Heart right ventricle (tissue), 16 donors: ENCODE results near the gene CTNNAL1. TPM values are rescaled to one million over a fixed set of nuclear protein-coding genes. Genes with fewer than 3 reads are reported as not detected.

Source experiments
- ATAC-seq, 8 donors: fragments of 200-7000 bp; cut with Tn5 transposase; one replicate each; pipeline ENCODE4 v1.9.1; 2020; ENCODE audit warnings: mild to moderate bottlenecking in 8 of 8, moderate library complexity in 8 of 8, moderate number of reproducible peaks in 1 of 8
- DNase-seq, 2 donors: peaks; one replicate each; pipeline ENCODE4 v3.0.0-alpha.2; 2020
- H3K27ac ChIP-seq, 10 donors: fragments of 200-600 bp; sonication (generic) in 2 of 10; one replicate each; pipeline versions ENCODE4 v1.5.0 to v1.8.0; 2020 to 2022; ENCODE audit warnings: mild to moderate bottlenecking in 3 of 10
- H3K27me3 ChIP-seq, 7 donors: fragments of 200-600 bp; one replicate each; pipeline ENCODE4 v1.8.0; 2021 to 2022; ENCODE audit warnings: mild to moderate bottlenecking in 2 of 7
- H3K36me3 ChIP-seq, 9 donors: fragments of 200-600 bp; sonication (generic) in 1 of 9; one replicate each; pipeline versions ENCODE4 v1.5.0 to v1.8.0; 2020 to 2022; ENCODE audit warnings: mild to moderate bottlenecking in 2 of 9
- H3K4me1 ChIP-seq, 9 donors: fragments of 200-600 bp; sonication (generic) in 1 of 9; one replicate each; pipeline versions ENCODE4 v1.5.0 to v1.8.0; 2020 to 2022; ENCODE audit warnings: mild to moderate bottlenecking in 4 of 9
- H3K4me3 ChIP-seq, 10 donors: fragments of 200-600 bp; sonication (generic) in 2 of 10; one replicate each; pipeline versions ENCODE4 v1.5.0 to v1.8.0; 2020 to 2022; ENCODE audit warnings: mild to moderate bottlenecking in 7 of 10, moderate library complexity in 2 of 10
- H3K9me3 ChIP-seq, 11 donors: fragments of 200-600 bp in 10 of 11; sonication (generic) in 2 of 11; one replicate each; pipeline versions ENCODE4 v1.5.0 to v1.8.0; 2013 to 2022; ENCODE audit warnings: mild to moderate bottlenecking in 2 of 11, control low read depth in 1 of 11, moderate library complexity in 1 of 11
- CTCF ChIP-seq, 9 donors: fragments of 200-600 bp; sonication (generic) in 2 of 9; IDR thresholded peaks; one replicate each; pipeline versions ENCODE4 v1.5.0 to v1.8.0; 2021 to 2022; ENCODE audit warnings: antibody characterized with exemption in 9 of 9, mild to moderate bottlenecking in 5 of 9, moderate library complexity in 1 of 9
- WGBS, 2 donors: extraction: QIAGEN DNeasy Blood & Tissue Kit; methylation state at CpG; one replicate each; pipeline ENCODE4 v1.1.7; 2013; ENCODE audit warnings: inconsistent platforms in 1 of 2; 5-methylcytosine and 5-hydroxymethylcytosine counted together
- intact Hi-C, 10 donors: fragments of 100-400 bp; cut with DNase I; formaldehyde crosslinking; loops; one replicate each; pipeline versions ENCODE4 v1.11.1 to v1.14.2; 2022
- polyA plus RNA-seq, 2 donors: library from polyadenylated mRNA; stranded (reverse); fragments of 200-250 nt; gene quantifications; one replicate each; pipeline ENCODE4 v1.2.3, GENCODE V29; 2013
- total RNA-seq, 10 donors: library from RNA; stranded (reverse); fragmentation: NEBNext Ultra II Directional in 3 of 10; extraction: Animal tissue kit (Norgen Biotek cat#: 25700) in 3 of 10; gene quantifications; one replicate each; pipeline versions ENCODE4 v1.2.1 to v1.2.4, GENCODE V29; 2021 to 2023
- donor health status: Arrhythmogenic right ventricular cardiomyopathy.
- donor health status: ischemic (EF 13 %, LVEDD 7.1; RV severe dilation, severe dysfunction).
- donor health status: healthy with polysubstance abuse.
- donor health status: DM: no; HTN: yes; CAD: no.
- donor health status: DM: no; HTN: no; CAD: no.
- donor health status: ischemic (EF 25% LVEDD 6.9; RV normal size, moderate dysfunction).
- donor health status: ischemic (EF 25% LVEDD 5.7; RV mildly dilated, moderate dysfunction).
- donor health status: healthy.
- donor health status: DM: yes; HTN: yes; CAD: no.
- donor health status: Ischemic cardiomyopathy.
- donor health status: ischemic (EF 35%, LVEDD 5.7; RV mildly dilated, moderate dysfunction).
- donor health status: nonischemic (EF 11% LVEDD 7.7; RV severe dilation, severe dysfunction).
- donor health status: DM: yes; HTN: yes; CAD: no.
- donor health status: PGD.
- donor health status: ischemic (EF 29% LVEDD 5.4; RV normal size, mild dysfunction).
- donor health status: nonischemic (EF 23%, LVEDD 6.1; RV moderate dilation, normal function).

Gene CTNNAL1
- total and polyA plus RNA-seq, 12 donors, result 42.7 to 115 (median 63.2) TPM

GRCh38 chr9:108953983-108954574, 59.2 kb downstream of the CTNNAL1 start:
- Histone ChIP-seq H3K4me3 (no peak overlapping the region), H3K9me3 (no peaks in the 10 kb centered on the region), H3K36me3 (peaks cover 0 to 14% (median 0%) of the 10 kb centered on the region in 9 donors), H3K27me3 (no peaks in the 10 kb centered on the region), H3K27ac (peak overlapping the region in 7 of 10 donors; percentile 19 to 77 (median 69)), H3K4me1 (peaks cover 0 to 36% (median 9%) of the 10 kb centered on the region in 9 donors)
- peak; percentile 37 to 84 (median 74) for TF ChIP-seq CTCF (IDR thresholded peaks at IDR 0.05)
- ATAC-seq, result peak in 7 of 8 donors; percentile 55 to 88 (median 82)
- intact Hi-C loops, result loop anchor here in 1 of 10 donors (10.0 kb wide), 1 partner anchor 69 kb away; no protein-coding TSS in a partner anchor
- peak in 1 of 2 donors; percentile 23 for DNase-seq
- WGBS, 2 donors, result 1% methylated on average over 3 of the region's 3 CpGs

GRCh38 chr9:108951578-108951977, 61.7 kb downstream of the CTNNAL1 start:
- Histone ChIP-seq H3K36me3 (peaks cover 0 to 35% (median 0%) of the 10 kb centered on the region in 9 donors), H3K4me3 (no peak overlapping the region), H3K27me3 (no peaks in the 10 kb centered on the region), H3K9me3 (no peaks in the 10 kb centered on the region), H3K27ac (no peak overlapping the region), H3K4me1 (peaks cover 0 to 40% (median 9%) of the 10 kb centered on the region in 9 donors)
- WGBS, 2 donors, result 71 to 81% methylated on average over 2 of the region's 2 CpGs
- DNase-seq, result no peak
- intact Hi-C loops, result loop anchor here in 1 of 10 donors (10.0 kb wide), 1 partner anchor 67 kb away; no protein-coding TSS in a partner anchor
- no peak for ATAC-seq
- TF ChIP-seq CTCF (IDR thresholded peaks at IDR 0.05), result no peak

GRCh38 chr9:108950168-108950567, 63.1 kb downstream of the CTNNAL1 start:
- Histone ChIP-seq H3K36me3 (peaks cover 0 to 48% (median 0%) of the 10 kb centered on the region in 9 donors), H3K27ac (peak overlapping the region in 4 of 10 donors; percentile 19 to 48 (median 28))
- WGBS, 2 donors, result 73 to 83% methylated on average over 1 of the region's 1 CpG

GRCh38 chr9:108939975-108940374, 73.3 kb downstream of the CTNNAL1 start:
- TF ChIP-seq CTCF (IDR thresholded peaks at IDR 0.05), result no peak
- H3K27me3 ChIP-seq, result no peaks in the 10 kb centered on the region
- no peaks in the 10 kb centered on the region for H3K9me3 ChIP-seq
- H3K4me1 ChIP-seq, result peaks cover 2 to 12% (median 11%) of the 10 kb centered on the region in 9 donors
- no peak for ATAC-seq
- no peak overlapping the region for H3K4me3 ChIP-seq
- H3K27ac ChIP-seq, result no peak overlapping the region
- no peak for DNase-seq
- intact Hi-C loops, result loop anchor here in 1 of 10 donors (10.0 kb wide), 1 partner anchor 95 kb away; no protein-coding TSS in a partner anchor
- peaks cover 0 to 83% (median 20%) of the 10 kb centered on the region in 9 donors for H3K36me3 ChIP-seq
- 90 to 94% methylated on average over 4 of the region's 4 CpGs for WGBS, 2 donors

More at GRCh38 chr9:108950168-108950567, 63.1 kb downstream of the CTNNAL1 start:
- intact Hi-C loops, result loop anchor here in 1 of 10 donors (10.0 kb wide), 1 partner anchor 65 kb away; no protein-coding TSS in a partner anchor
- no peak for TF ChIP-seq CTCF (IDR thresholded peaks at IDR 0.05)
- no peak for DNase-seq
- peaks cover 0 to 40% (median 9%) of the 10 kb centered on the region in 9 donors for H3K4me1 ChIP-seq
- ATAC-seq, result peak in 1 of 8 donors; percentile 46
- no peaks in the 10 kb centered on the region for H3K9me3 ChIP-seq
- no peaks in the 10 kb centered on the region for H3K27me3 ChIP-seq
- no peak overlapping the region for H3K4me3 ChIP-seq
